ENCODE data around the gene IL5RA.

Gene IL5RA

DNA sequence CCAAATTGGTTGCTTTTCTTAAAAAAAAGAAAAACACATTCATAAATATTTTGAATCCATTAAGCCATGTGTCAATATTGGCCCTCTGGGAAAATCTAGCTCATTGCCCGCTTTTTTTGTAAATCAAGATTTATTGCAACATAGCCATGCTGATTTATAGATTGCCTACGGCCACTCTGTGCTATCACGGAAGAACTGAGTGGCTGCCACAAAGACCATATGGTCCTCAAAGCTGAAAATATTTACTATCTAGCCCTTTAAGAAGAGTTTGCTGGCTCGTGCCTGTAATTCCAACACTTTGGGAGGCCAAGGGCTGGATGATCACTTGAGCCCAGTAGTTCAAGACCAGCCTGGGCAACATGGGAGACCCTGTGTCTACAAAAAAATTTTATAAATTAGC lies 45.9 kb downstream of the IL5RA start:
- DNase-seq, result no peak

DNA sequence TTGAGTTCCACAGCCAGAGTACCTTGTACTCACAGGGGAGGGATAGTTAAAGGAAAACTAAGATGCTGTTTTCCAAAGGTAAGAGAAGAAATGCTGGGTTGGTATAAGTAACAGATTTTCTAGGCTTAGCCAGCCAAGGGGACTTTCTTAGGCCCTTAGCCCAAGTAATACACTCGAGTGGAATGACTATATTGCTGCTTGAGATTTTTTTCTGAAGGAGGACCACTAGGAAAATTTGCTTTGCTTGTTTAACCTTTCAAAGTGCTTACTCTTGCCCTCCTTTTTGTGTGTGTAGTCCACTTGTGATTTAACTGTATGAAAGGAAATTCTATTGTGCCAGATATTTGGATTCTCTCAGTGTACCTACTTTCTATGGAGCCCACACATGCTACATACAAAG lies 50.5 kb downstream of the IL5RA start:
- no peak for DNase-seq

DNA sequence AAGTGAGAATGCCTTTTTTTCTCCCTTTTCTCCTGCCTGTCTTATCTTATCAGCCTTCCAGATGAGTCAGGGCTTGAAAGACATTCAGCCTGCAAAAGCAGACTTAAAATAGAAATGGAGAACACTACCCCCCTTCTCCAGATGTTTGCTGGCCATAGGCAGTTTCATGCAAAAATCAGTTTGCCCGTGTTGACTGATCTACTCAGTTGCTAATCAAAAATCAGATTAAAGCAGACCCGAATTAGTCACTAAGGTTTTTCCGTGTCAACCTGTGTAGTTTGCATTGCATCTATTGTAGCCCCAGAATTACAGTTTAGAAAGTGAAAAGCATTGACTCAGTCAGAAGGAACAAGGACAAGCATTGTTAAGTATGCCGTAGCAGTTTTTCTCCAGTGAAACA lies 56.2 kb downstream of the IL5RA start:
- DNase-seq, result no peak

DNA sequence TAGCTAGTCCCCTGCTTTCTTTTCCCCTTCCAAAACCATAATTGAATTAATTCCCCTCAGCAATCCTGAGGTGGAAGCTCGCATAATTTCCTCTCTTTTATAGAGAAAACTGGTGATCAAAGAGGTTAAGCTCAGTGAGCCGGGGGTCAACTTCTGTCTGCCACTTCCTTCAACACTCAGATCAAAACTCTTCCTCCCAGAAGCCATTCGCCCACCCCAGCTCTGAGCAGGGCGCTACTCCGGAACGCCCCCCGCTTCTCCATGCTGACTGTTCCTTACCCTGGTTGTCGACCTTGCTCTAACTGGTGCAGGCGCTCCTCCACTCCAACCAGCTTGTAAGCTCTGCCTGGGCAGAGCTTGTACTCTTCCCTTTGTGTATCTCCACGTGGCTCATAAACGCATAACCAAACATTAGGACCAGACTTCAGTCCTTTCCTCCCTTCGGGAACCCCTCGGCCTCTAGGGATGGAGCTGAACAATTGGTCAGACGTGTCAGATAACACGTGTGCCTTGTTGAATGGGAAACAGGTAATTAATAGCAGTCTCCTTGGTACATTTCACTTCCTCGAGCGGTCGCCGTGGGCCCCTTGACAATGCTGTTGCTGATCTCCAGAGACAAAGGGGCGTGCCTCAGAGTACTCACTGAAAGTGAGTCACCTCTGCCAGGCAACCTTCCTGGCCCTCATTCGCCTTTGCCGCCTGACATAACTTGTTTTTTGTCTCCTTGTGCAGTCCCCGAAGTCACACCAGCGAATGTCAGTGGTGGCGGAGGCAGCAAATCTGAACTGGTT lies 71.8 kb downstream of the IL5RA start:
- DNase-seq, result no peak

DNA sequence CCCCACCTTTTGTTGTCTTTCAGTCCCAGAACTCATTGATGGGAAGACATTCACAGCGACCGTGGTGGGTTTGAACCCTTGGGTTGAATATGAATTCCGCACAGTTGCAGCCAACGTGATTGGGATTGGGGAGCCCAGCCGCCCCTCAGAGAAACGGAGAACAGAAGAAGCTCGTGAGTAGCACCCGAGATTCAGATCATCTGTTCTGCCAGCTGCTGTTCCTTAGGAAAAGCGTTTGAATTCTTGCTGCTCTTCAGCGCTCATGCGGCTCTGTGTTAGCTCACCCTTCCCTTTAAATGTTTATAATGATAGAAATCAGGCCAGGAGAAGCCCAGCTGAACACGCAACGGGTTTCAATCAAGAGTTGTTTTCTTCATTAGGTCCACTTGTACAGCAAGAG lies 73.0 kb downstream of the IL5RA start:
- DNase-seq, result no peak

DNA sequence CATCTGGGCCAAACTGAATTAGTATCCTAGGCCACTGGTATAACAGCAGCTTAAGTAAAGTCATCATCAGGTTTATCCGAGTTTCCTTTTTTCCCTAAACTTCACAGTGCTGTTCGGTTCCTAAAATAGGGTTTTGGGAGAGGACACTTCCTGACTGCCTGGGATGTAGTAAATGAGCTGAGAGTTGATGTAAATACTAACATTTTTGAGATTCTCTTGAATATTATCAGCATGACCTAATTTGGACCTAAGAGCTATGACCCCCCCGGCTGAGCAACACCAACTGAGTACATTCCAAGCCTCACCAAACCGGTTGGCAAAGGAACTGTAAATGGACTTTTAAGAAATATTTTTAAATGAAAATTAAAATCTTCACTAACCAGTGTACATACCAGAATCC lies 78.8 kb downstream of the IL5RA start:
- no peak for DNase-seq

DNA sequence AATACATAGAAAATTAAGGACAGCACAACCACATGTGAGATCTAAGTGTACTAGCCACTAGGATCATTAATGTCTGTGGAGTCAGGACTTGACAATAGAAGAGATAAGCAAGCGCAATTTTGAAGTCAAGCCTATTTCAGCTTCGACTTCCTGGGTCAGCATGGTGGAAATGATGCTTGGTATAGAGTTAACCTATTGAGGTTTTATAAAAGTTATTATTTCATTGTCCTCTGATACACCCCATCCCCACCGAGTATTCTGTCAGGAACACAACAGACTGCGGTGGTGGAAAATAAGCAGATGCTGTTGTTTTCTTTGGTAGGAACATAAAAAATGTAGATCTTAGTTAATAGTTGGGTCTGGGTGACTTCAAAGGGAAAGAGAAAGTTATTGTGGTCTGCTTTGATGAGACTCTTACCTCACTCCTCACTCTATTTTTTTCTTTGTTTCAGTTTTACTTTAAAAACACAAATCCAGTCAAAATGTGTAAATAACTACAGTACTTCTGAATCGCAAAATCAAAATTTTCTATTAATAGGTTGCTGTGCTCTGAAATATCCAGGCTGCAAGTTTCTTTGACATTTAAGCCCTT lies 82.1 kb downstream of the IL5RA start:
- no peak for DNase-seq

DNA sequence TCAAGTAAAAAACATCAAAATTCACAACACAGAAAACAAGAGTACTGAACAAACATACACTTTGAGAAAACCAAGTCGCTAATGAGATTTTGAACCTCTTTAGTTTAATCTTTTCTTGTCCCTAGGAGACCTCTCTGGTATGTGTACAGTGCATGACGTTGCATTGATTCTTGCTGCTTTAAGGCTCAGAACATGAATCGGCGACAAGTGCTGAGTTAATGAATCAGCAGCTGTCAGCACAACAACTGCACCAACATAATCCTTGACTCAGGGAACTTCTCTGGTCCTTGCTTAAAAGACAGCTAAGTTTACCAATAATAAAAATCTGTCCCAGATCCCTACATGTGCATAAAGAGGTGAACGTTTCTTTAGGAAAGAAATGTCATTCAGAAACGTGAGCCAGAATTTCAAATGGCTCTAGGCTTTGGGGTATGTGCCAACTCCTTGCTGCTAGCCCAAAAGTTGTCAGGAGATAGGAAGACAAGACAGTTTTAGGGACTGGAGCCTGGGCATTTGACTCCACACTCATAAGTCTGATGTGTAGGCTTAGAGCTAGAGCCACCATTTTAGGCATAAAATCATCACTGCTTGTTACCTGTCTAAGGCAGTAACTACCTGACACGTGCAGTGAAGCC lies 86.9 kb downstream of the IL5RA start:
- no peak for DNase-seq

DNA sequence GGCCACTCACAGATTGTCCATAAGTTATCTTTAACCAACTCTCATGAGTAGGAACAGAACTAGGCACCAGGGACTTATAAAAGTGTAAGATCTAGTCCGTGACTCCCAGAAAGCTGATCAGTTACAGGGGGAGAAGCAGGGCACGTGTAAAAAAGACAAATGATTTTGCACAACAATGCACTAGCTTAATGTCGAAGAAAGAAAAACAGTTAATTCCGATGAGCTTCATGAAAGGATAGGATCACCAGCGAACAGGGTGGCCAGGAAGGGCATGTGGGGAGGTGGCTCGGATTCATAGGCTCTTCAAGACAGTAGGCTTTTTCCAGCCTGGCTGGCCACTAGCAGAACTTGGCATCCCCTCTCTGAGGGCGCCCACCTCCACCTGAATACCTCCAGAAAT lies 90.0 kb downstream of the IL5RA start:
- no peak for DNase-seq
